ENCODE data around the gene SULF2. TPM values are rescaled to one million over a fixed set of nuclear protein-coding genes. Genes with fewer than 3 reads are reported as not detected.

Gene SULF2
- total RNA-seq, 1 experiment from 2014 or later, result 23.5 TPM

- peak; percentile 30 for DNase-seq (ENCODE audit: low spot score)
These were observed 526 bp downstream of the SULF2 start for GRCh38 chr20:47784599-47785310.

- no peak for DNase-seq (ENCODE audit: low spot score)
These were observed 1.3 kb downstream of the SULF2 start for GRCh38 chr20:47783828-47784598.

- no peak for DNase-seq (ENCODE audit: low spot score)
These were observed 2.2 kb downstream of the SULF2 start for GRCh38 chr20:47782920-47783552.

DNA sequence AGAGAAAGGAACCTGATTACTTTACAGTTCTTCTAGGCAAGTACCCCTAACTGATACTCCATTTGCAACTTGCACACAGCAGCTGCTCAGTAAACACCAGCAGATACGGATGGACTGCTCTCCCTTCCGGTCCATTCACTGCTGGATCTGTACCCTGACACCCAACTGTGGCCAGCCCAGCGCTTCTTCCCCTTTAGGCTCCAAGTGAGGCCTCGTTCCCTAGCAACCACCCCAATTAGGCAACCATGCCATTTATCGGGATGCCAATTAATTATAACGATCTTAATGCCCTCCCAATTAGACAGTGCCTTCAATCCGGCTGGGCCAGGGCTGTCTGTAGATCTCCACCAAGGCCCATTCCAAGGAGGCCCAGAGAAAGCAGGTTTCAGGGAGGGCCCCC is 3.2 kb downstream of the SULF2 start:
- no peak for DNase-seq (ENCODE audit: low spot score)

DNA sequence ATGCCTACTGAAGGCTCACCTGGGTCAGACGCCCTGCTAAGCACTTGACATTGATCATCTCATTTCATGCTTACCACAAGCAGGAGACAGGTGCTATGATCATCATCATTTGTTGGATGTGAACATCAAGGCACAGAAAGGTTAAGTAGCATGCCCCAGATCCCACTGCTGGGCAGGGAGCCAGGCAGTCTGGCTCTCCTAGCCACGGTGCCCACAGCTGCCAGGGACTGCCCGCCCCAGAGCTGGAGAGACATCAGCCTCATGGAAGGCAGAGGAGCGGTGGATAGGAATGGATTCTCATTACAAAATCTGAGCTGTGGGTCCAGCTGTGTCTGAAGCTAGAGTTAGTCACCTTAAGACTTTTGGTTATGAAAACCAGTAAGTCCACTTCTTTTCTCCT is 3.6 kb downstream of the SULF2 start:
- no peak for DNase-seq (ENCODE audit: low spot score)

DNA sequence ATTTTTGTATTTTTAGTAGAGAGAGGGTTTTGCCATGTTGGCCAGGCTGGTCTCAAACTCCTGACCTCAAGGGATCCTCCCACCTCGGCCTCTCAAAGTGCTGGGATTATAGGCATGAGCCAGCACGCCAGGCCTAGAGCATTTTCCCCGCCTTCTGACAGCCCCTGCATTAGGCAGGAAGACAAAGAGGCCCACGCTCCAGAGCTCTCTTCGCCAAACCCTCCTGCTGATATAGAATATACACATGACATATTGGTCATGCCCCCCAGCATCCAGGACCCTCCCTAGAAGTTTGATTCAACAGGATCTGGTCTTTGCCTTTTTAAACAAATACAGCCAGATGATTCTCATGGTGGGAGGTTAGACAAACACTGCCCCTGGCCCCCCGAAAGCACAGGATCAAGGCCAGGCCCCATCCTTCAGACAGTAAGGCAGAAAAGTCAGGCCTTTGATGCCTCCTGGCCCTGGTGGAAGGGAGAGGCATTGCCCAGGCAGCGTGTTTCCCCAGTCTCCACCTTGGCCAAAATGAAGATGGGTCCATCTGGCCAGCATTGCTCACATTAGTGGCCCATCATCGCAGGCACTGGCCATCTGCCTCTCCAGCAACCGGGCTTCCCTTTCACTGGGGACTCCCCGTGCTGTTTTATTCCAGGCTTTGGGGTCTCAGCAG is 4.4 kb downstream of the SULF2 start:
- no peak for DNase-seq (ENCODE audit: low spot score)

- DNase-seq (ENCODE audit: low spot score), result no peak
These were observed 6.6 kb downstream of the SULF2 start for GRCh38 chr20:47778398-47779354.

DNA sequence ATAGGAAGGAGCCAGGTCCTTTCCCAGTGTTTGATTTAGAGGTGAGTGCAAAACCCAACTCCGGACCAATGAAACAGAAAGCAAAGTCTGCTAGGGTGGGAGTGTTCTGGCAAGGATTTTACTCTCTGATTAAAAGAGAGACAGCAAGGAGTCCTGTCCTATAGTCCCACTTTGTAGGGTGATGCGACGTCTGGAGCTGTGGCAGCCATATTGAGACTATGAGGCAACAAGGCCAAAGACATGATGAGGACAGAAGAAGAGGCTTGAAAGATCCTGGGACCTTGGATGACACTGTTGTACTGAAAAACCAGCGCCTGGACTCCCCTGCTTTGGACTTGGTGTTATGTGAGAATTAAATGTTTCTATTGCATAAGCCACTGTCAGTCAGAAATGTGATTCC is 8.1 kb downstream of the SULF2 start:
- no peak for DNase-seq (ENCODE audit: low spot score)

- no peak for DNase-seq (ENCODE audit: low spot score)
These were observed 8.6 kb downstream of the SULF2 start for GRCh38 chr20:47776639-47777038.

- no peak for DNase-seq (ENCODE audit: low spot score)
These were observed 9.4 kb downstream of the SULF2 start for GRCh38 chr20:47775841-47776240.

GRCh38 chr20:47775039-47775438 is 10.2 kb downstream of the SULF2 start:
- no peak for DNase-seq (ENCODE audit: low spot score)

DNA sequence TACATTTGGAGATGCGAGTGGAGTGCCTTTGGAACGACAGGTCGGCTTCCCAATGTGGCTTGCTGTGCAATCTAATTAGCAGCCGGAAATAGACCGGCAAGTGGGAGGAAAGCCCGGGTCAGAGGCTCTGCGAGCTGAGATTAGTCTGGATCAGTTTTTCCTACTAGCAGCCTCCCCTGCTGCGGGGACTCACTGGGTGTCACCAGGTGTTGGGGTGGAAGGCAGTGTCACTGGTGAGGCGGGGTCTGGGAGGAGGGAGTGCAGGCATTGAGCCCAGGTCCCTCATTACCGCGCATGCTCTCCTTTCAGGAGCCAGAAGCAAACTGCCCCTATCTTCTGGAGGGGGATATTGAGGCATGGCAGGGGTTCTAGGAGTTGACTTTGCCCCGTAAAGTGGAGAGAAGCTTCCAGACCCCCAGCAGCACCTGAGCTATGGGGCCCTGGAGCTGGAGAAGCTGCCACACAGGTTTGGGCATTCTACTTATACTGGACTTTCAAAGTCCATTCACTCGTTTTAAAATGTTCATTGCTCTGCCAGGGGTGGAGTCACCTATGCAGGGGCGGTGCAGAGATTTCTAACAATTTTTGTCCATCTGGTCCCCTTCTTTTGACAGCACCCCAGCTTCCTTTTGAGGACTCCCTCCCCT is 11.0 kb downstream of the SULF2 start:
- DNase-seq (ENCODE audit: low spot score), result peak; percentile 18

GRCh38 chr20:47773371-47773786 is 11.9 kb downstream of the SULF2 start:
- peak; percentile 22 for DNase-seq (ENCODE audit: low spot score)

DNA sequence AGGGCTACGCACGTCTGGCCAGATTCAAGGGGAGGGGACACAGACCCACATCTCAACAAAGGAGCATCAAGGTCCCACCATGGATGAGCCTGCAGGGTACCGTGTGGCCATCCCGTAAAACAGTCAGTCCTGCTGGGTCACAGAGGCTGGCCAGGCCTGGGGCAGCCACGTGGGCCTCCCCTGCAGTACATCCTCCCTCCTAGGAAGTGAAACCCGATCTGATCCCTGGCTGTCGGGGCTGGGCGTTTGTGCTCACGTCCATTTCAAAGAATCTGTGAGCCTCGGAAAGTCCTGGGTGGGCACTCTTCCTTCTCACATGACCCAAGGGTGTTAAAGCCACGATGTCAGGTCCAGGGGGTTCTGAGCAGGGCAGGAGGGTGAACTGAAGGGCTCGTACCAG is 14.3 kb downstream of the SULF2 start:
- no peak for DNase-seq (ENCODE audit: low spot score)

DNA sequence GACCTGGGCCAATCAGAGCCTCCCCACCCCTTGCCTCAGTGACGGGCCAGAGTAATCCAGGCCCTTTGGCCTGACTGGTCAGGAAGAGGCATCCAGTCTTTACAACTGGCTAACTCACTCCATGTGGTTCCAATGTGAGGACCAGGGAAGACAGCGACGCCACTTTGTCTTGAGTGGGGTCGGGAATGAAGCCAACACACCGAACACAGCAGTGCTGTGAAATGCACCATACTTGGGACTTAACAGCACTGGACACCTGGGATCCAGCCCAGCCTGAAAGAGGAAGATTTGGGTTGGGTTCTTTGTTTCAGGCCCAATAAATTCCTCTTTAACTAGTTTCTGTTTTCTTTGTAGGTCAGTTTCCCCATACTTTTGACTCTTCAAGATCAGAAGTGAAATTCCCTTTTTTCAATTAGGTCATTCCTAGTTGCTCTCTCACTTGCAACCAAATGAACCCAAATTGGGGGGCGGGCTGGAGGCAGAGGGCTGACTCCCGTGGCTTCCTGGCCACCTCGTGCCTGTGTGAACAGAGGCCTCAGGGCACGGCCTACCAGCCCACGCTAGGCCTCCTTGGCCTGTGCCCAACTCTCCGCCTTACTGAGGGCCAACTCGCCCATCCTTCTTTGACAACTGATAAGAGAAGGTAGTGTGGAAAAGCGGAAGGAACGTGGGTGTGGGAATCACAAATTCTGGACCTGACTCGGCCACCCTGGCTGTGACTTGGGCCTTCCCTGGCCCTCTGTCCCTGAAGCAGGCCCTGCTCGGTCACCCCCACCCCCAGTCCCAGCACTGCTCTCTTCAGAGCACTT is 17.1 kb downstream of the SULF2 start:
- DNase-seq (ENCODE audit: low spot score), result no peak

DNA sequence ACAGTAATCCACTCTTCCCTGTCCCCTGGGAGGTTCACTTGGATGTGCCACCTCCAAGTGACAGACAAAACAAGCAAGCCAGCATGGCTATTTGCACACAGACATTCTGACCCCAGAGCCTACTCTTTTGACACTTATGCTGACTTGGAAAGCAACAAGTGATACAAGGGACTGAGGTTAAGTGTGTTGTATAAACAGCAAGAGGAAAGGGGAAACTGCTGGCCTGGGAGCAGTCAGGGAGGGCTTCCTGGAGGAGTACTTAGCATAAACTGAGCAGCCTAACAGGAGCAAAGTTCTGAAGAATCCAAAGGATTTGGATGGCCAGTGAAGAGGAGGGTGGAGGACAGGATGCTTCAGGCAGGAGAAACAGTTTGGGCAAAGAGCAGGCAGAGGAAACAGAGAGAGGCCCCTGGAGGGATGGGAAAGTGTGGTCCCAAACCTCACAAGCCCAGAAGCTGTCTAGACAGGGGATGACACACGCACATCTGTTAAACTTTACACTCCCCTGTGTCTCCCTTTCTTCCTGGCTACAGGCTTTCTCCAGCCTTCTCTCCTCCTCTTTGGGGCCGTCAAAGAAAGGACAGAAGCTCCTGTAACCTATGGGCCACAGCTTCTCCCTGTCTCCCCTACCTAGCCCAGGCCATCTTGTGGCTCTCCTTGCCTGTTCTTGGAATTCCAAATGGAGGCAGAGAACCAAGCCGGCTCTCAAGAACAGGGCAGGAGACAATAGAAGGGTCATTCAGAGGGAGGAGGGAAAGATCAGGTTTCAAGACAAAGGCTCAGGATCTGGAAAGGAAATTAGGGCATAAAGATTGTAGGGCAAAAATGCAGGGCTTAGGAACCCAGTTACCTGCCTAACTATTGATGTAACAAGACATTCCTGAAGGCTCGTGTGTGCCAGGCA is 19.3 kb downstream of the SULF2 start:
- no peak for DNase-seq (ENCODE audit: low spot score)

- DNase-seq (ENCODE audit: low spot score), result no peak
These were observed 20.0 kb downstream of the SULF2 start for GRCh38 chr20:47765271-47765670.

GRCh38 chr20:47764154-47764733 is 21.0 kb downstream of the SULF2 start:
- no peak for DNase-seq (ENCODE audit: low spot score)
